Calu3 (cell line): ENCODE data around the gene STPG2. TPM values are rescaled to one million over a fixed set of nuclear protein-coding genes. Genes with fewer than 3 reads are reported as not detected.

Experiments
- BruUV-seq: library from RNA; stranded (reverse); fragments of 400-500 nt; replicated peaks from 2 replicates; lab custom pipeline; 2021; lab: Mats Ljungman, UMichigan
- CTCF ChIA-PET: fragments of 300-600 bp; sonication (Branson Sonifier 250); formaldehyde crosslinking; loops from one replicate; lab custom pipeline; 2022; ENCODE audit warnings: antibody characterized with exemption; lab: Charles Lee
- DNase-seq: peaks from one replicate; pipeline ENCODE4 v3.0.0; 2022
- H3K27ac Mint-ChIP-seq: one replicate; pipeline ENCODE4 v1.8.0; 2022; ENCODE audit warnings: mixed read lengths; ENCODE audit not compliant: unreplicated experiment
- H3K27me3 Mint-ChIP-seq: one replicate; pipeline ENCODE4 v1.8.0; 2022; ENCODE audit warnings: mixed read lengths; ENCODE audit not compliant: unreplicated experiment
- H3K36me3 Mint-ChIP-seq: one replicate; pipeline ENCODE4 v1.8.0; 2022; ENCODE audit warnings: mild to moderate bottlenecking, moderate library complexity, mixed read lengths; ENCODE audit not compliant: insufficient read depth, unreplicated experiment
- H3K4me1 Mint-ChIP-seq: one replicate; pipeline ENCODE4 v1.8.0; 2022; ENCODE audit warnings: mild to moderate bottlenecking, low read depth, mixed read lengths; ENCODE audit not compliant: unreplicated experiment
- H3K4me3 Mint-ChIP-seq: one replicate; pipeline ENCODE4 v1.8.0; 2022; ENCODE audit warnings: mild to moderate bottlenecking, low read depth, moderate library complexity, mixed read lengths; ENCODE audit not compliant: unreplicated experiment
- H3K9me3 Mint-ChIP-seq: one replicate; pipeline ENCODE4 v1.8.0; 2022; ENCODE audit warnings: low read depth, mixed read lengths; ENCODE audit not compliant: unreplicated experiment
- CTCF ChIP-seq: fragments of 200-600 bp; IDR thresholded peaks from one replicate; pipeline ENCODE4 v1.8.0; 2022; ENCODE audit warnings: antibody characterized with exemption; ENCODE audit not compliant: unreplicated experiment
- intact Hi-C: fragments of 100-400 bp; cut with micrococcal nuclease; formaldehyde crosslinking; loops from one replicate; pipeline ENCODE4 v1.10.0; 2022; ENCODE audit not compliant: unreplicated experiment
- total RNA-seq: library from RNA; stranded (reverse); gene quantifications from 2 replicates; pipeline ENCODE4 v1.2.3, GENCODE V29; 2022

Gene STPG2
- total RNA-seq, 1 experiment from 2014 or later, result not detected

- no peak overlapping the region for H3K27ac Mint-ChIP-seq
- intact Hi-C loops, result loop anchor here (5.0 kb wide), 1 partner anchor 265 kb away; no protein-coding TSS in a partner anchor
- CTCF ChIA-PET, result interaction anchor here (0.7 kb wide), 1 partner anchor 266 kb away, joined by 4 read pairs; no protein-coding TSS in a partner anchor
- no peak for DNase-seq
- H3K4me3 Mint-ChIP-seq, result no peak overlapping the region
- no peaks in the 10 kb centered on the region for H3K4me1 Mint-ChIP-seq
- H3K27me3 Mint-ChIP-seq, result no peaks in the 10 kb centered on the region
- no TSS peak for BruUV-seq
- H3K9me3 Mint-ChIP-seq, result no peaks in the 10 kb centered on the region
- H3K36me3 Mint-ChIP-seq, result no peaks in the 10 kb centered on the region
- TF ChIP-seq CTCF, result peak; percentile 26
Observed at GRCh38 chr4:97987019-97987648, 156.1 kb downstream of the STPG2 start.

GRCh38 chr4:97984545-97985131 lies 158.6 kb downstream of the STPG2 start:
- DNase-seq, result peak; percentile 14
- no TSS peak for BruUV-seq

GRCh38 chr4:97978791-97979488 lies 164.3 kb downstream of the STPG2 start:
- DNase-seq, result no peak
- Mint-ChIP-seq H3K4me1 (no peaks in the 10 kb centered on the region), H3K9me3 (no peaks in the 10 kb centered on the region), H3K27ac (no peak overlapping the region), H3K27me3 (no peaks in the 10 kb centered on the region), H3K4me3 (no peak overlapping the region), H3K36me3 (no peaks in the 10 kb centered on the region)
- TF ChIP-seq CTCF, result no peak
- no TSS peak for BruUV-seq
- intact Hi-C loops, result no loop called here
- CTCF ChIA-PET, result no interaction called here

More at GRCh38 chr4:97984545-97985131, 158.6 kb downstream of the STPG2 start:
- no peak for TF ChIP-seq CTCF
- H3K27me3 Mint-ChIP-seq, result no peaks in the 10 kb centered on the region
- no peaks in the 10 kb centered on the region for H3K9me3 Mint-ChIP-seq
- no peak overlapping the region for H3K27ac Mint-ChIP-seq
- H3K4me1 Mint-ChIP-seq, result no peaks in the 10 kb centered on the region
- no peak overlapping the region for H3K4me3 Mint-ChIP-seq
- H3K36me3 Mint-ChIP-seq, result no peaks in the 10 kb centered on the region
- intact Hi-C loops, result loop anchor here (5.0 kb wide), 1 partner anchor 262 kb away; no protein-coding TSS in a partner anchor
- CTCF ChIA-PET, result no interaction called here

GRCh38 chr4:97953171-97953941 lies 189.9 kb downstream of the STPG2 start:
- Mint-ChIP-seq H3K27ac (no peak overlapping the region), H3K4me3 (no peak overlapping the region), H3K9me3 (no peaks in the 10 kb centered on the region), H3K4me1 (no peaks in the 10 kb centered on the region), H3K36me3 (no peaks in the 10 kb centered on the region), H3K27me3 (no peaks in the 10 kb centered on the region)
- DNase-seq, result no peak
- intact Hi-C loops, result no loop called here
- BruUV-seq, result no TSS peak
- CTCF ChIA-PET, result no interaction called here
- TF ChIP-seq CTCF, result no peak
